Activated T-helper 1 cell treated with anti-CD3 and anti-CD28 coated beads, Interleukin-12 subunit alpha, Interleukin-12 subunit beta, Interleukin-2, Interleukin-4 antibody, amounts not matched to agents 30 ng/mL and 10 ng/mL and 1 ng/mL, durations not matched to agents 14 hours and 24 hours and 36 hours (primary cell): ENCODE data around the gene STOML1. TPM values are rescaled to one million over a fixed set of nuclear protein-coding genes. Genes with fewer than 3 reads are reported as not detected.
"Not testable (repeated sequence)": the region's sequence is repeated elsewhere in the genome, so short reads cannot be mapped to it uniquely, and the experiment has no call there.

Experiments used
- DNase-seq: peaks from one replicate; pipeline ENCODE4 v3.0.0; 2021; ENCODE audit warnings: low spot score
- H3K27ac Mint-ChIP-seq: one replicate; pipeline ENCODE4 v1.8.0; 2021; ENCODE audit warnings: mild to moderate bottlenecking, mixed read lengths
- H3K27me3 Mint-ChIP-seq: one replicate; pipeline ENCODE4 v1.8.0; 2022; ENCODE audit warnings: mild to moderate bottlenecking, moderate library complexity, mixed read lengths; ENCODE audit not compliant: insufficient read depth
- H3K36me3 Mint-ChIP-seq: one replicate; pipeline ENCODE4 v1.8.0; 2021; ENCODE audit warnings: low read depth, mixed read lengths
- H3K4me1 Mint-ChIP-seq: one replicate; pipeline ENCODE4 v1.8.0; 2021; ENCODE audit warnings: low read depth, mixed read lengths
- H3K4me3 Mint-ChIP-seq: one replicate; pipeline ENCODE4 v1.8.0; 2021; ENCODE audit warnings: mild to moderate bottlenecking, moderate library complexity, mixed read lengths
- H3K9me3 Mint-ChIP-seq: one replicate; pipeline ENCODE4 v1.8.0; 2021; ENCODE audit warnings: mixed read lengths
- intact Hi-C: fragments of 100-400 bp; cut with micrococcal nuclease; formaldehyde crosslinking; loops from one replicate; pipeline ENCODE4 v1.15.1; 2024
- total RNA-seq: library from RNA; stranded (reverse); gene quantifications from 2 replicates; pipeline ENCODE4 v1.2.3, GENCODE V29; 2022

The STOML1 gene
- total RNA-seq, 1 donor from 2014 or later, result 10.6 TPM

DNA sequence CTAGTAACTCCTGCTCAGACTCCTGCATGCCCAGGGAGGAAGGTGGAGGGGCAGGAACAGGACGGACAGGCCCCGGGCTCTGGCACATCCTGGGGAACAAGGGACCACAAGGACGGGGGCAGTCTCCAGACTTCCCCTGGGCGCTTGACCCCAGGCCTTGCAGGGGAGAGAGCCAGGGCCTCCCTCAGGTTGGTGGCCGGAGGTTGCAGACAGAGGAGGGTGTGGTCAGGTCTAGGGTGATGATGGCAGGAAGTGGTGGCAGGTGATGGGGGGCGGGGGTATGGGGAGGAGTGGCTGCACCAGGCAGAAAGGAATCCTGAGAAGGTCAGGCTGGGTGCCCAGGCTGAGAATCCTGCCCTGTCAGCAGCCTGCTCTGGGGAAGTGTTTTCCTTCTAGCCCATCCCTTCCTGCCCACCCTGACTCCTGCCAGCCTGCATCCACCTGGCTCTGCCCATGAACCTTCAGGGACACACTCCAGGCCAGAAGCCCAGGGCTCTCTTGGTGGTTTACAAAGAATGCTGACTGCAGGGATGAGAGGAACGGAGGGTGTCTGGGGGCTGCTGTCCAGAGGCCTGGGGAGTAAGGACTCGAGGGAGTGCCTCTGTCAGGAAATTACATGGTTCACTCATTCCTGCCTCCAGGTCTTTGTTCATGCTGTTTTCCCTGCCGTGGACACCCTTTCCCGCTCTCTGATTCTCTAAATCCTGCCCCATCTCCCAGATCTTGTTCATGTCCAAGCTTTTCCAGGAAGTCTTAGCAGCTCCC, 50.0 kb downstream of the STOML1 start:
- peaks cover 11% of the 10 kb centered on the region for H3K4me1 Mint-ChIP-seq
- H3K9me3 Mint-ChIP-seq, result no peaks in the 10 kb centered on the region
- no peak overlapping the region for H3K4me3 Mint-ChIP-seq
- peaks cover 2% of the 10 kb centered on the region for H3K36me3 Mint-ChIP-seq
- H3K27me3 Mint-ChIP-seq, result peaks cover 5% of the 10 kb centered on the region
- no peak overlapping the region for H3K27ac Mint-ChIP-seq
- intact Hi-C loops, result no loop called here
- no peak for DNase-seq

- no peaks in the 10 kb centered on the region for H3K9me3 Mint-ChIP-seq
- H3K4me1 Mint-ChIP-seq, result peaks cover 11% of the 10 kb centered on the region
- H3K4me3 Mint-ChIP-seq, result no peak overlapping the region
- no peak for DNase-seq
- peaks cover 2% of the 10 kb centered on the region for H3K36me3 Mint-ChIP-seq
- H3K27me3 Mint-ChIP-seq, result peaks cover 5% of the 10 kb centered on the region
- intact Hi-C loops, result no loop called here
- H3K27ac Mint-ChIP-seq, result no peak overlapping the region
Measured at GRCh38 chr15:73941449-73941848, 50.6 kb downstream of the STOML1 start.

DNA sequence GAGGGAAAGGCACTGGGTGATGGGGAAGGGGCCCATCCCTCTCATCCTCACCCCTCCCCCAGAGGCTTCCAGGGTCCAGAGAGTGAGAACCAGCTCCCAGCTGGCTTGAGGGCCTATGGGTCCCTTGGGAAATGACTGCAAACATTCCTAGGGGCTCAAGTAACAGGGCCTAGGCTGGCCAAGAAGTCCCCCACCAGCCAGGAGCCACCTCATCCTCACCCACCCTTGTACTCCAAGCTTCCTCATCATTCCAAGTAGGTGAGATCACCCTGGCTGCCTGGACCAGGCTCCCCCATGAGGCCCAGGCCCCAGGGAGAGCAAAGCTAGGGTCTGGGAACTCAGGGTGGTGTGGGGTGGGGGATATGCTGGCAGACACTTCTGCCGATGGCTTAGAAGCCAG, 51.1 kb downstream of the STOML1 start:
- H3K4me1 Mint-ChIP-seq, result peaks cover 11% of the 10 kb centered on the region
- H3K27ac Mint-ChIP-seq, result no peak overlapping the region
- no peak overlapping the region for H3K4me3 Mint-ChIP-seq
- H3K36me3 Mint-ChIP-seq, result peaks cover 2% of the 10 kb centered on the region
- intact Hi-C loops, result no loop called here
- H3K9me3 Mint-ChIP-seq, result no peaks in the 10 kb centered on the region
- H3K27me3 Mint-ChIP-seq, result peaks cover 5% of the 10 kb centered on the region
- no peak for DNase-seq

GRCh38 chr15:73940061-73940981, 51.8 kb downstream of the STOML1 start:
- H3K4me1 Mint-ChIP-seq, result peaks cover 11% of the 10 kb centered on the region
- H3K4me3 Mint-ChIP-seq, result no peak overlapping the region
- no peak for DNase-seq
- H3K9me3 Mint-ChIP-seq, result no peaks in the 10 kb centered on the region
- intact Hi-C loops, result no loop called here
- peaks cover 3% of the 10 kb centered on the region for H3K27me3 Mint-ChIP-seq
- H3K27ac Mint-ChIP-seq, result no peak overlapping the region
- peaks cover 2% of the 10 kb centered on the region for H3K36me3 Mint-ChIP-seq

GRCh38 chr15:73939138-73939537, 53.0 kb downstream of the STOML1 start:
- Mint-ChIP-seq H3K9me3 (no peaks in the 10 kb centered on the region), H3K27ac (no peak overlapping the region), H3K4me1 (peaks cover 11% of the 10 kb centered on the region), H3K4me3 (no peak overlapping the region), H3K27me3 (peaks cover 3% of the 10 kb centered on the region), H3K36me3 (no peaks in the 10 kb centered on the region)
- DNase-seq, result no peak
- intact Hi-C loops, result no loop called here

GRCh38 chr15:73938516-73938915, 53.6 kb downstream of the STOML1 start:
- H3K27ac Mint-ChIP-seq, H3K27me3 Mint-ChIP-seq, H3K36me3 Mint-ChIP-seq, intact Hi-C loops, H3K4me3 Mint-ChIP-seq, DNase-seq, H3K9me3 Mint-ChIP-seq: not testable (repeated sequence)
- H3K4me1 Mint-ChIP-seq, result peaks cover 11% of the 10 kb centered on the region

- no peaks in the 10 kb centered on the region for H3K9me3 Mint-ChIP-seq
- H3K27ac Mint-ChIP-seq, result no peak overlapping the region
- peaks cover 1% of the 10 kb centered on the region for H3K27me3 Mint-ChIP-seq
- DNase-seq, result no peak
- intact Hi-C loops, result no loop called here
- no peak overlapping the region for H3K4me3 Mint-ChIP-seq
- H3K36me3 Mint-ChIP-seq, result no peaks in the 10 kb centered on the region
- H3K4me1 Mint-ChIP-seq, result peaks cover 11% of the 10 kb centered on the region
Measured at GRCh38 chr15:73937726-73938125, 54.4 kb downstream of the STOML1 start.

- Mint-ChIP-seq H3K9me3 (no peaks in the 10 kb centered on the region), H3K36me3 (no peaks in the 10 kb centered on the region), H3K4me1 (peaks cover 7% of the 10 kb centered on the region), H3K27me3 (peaks cover 3% of the 10 kb centered on the region), H3K4me3 (no peak overlapping the region), H3K27ac (no peak overlapping the region)
- intact Hi-C loops, result no loop called here
- DNase-seq, result no peak
Measured at GRCh38 chr15:73937296-73937695, 54.8 kb downstream of the STOML1 start.

DNA sequence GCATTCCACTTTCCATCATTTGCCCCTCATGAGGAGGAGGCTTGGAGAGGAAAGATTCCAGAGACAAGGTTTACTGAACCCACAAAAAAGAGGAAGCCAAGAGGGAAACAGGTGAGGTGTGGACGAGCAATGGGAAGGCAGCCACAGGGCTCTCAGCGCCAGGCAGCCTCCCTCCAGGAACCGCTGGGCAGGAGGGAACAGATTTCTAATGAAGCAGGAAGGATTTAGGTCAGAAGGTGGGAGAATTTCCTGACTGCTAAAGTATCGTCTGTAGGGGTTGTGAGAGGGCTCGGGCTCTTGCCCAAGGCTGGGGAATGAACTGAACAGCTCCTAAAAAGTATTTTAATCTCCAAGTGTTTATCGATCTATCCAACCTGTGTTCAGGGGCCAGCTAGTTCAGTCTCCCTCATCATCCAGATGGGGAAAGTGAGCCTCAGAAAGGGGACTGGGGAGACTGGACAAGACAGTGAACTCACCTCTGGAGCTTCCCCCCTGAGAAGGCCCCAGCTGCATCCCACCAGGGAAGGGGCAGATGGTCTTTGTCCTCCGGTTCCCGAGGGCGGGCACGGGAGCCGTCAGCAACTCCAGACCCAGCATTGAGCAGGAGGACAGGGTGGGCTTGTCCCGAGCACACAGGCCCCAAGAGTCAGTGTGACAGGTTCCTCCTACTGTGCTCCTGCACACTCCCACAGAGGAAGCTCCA, 55.4 kb downstream of the STOML1 start:
- H3K27ac Mint-ChIP-seq, result no peak overlapping the region
- DNase-seq, result no peak
- peaks cover 2% of the 10 kb centered on the region for H3K27me3 Mint-ChIP-seq
- H3K36me3 Mint-ChIP-seq, result no peaks in the 10 kb centered on the region
- peaks cover under 1% of the 10 kb centered on the region for H3K4me1 Mint-ChIP-seq
- H3K9me3 Mint-ChIP-seq, result no peaks in the 10 kb centered on the region
- intact Hi-C loops, result no loop called here
- no peak overlapping the region for H3K4me3 Mint-ChIP-seq

- peaks cover 2% of the 10 kb centered on the region for H3K27me3 Mint-ChIP-seq
Measured at GRCh38 chr15:73936181-73936580, 55.9 kb downstream of the STOML1 start.

DNA sequence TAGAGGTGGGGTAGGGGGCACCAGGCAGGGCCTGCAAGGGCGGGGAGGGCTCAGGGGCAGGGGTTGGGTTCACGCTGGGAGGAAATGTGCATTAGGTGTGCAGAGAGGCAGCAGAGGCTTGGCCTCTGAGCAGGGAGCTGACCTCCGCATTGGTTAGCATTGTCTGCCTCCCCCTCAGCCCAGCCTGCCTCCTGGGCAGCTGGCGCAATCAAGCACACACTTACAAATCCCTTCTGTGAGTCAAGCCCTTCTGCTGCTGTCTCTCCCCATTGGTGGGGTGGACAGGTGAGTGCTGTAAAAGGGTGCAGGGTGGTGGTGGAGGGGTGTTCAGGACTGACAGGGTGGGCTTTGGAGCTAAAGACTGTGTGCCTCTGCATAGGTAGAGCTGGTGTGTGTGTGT, 56.5 kb downstream of the STOML1 start:
- Mint-ChIP-seq H3K36me3 (no peaks in the 10 kb centered on the region), H3K9me3 (no peaks in the 10 kb centered on the region), H3K4me3 (no peak overlapping the region), H3K4me1 (no peaks in the 10 kb centered on the region), H3K27me3 (peaks cover 2% of the 10 kb centered on the region), H3K27ac (no peak overlapping the region)
- no peak for DNase-seq
- intact Hi-C loops, result no loop called here

More at GRCh38 chr15:73936181-73936580, 55.9 kb downstream of the STOML1 start:
- no peaks in the 10 kb centered on the region for H3K36me3 Mint-ChIP-seq
- no peaks in the 10 kb centered on the region for H3K4me1 Mint-ChIP-seq
- H3K27ac Mint-ChIP-seq, result no peak overlapping the region
- DNase-seq, result no peak
- no peak overlapping the region for H3K4me3 Mint-ChIP-seq
- intact Hi-C loops, result no loop called here
- H3K9me3 Mint-ChIP-seq, result no peaks in the 10 kb centered on the region

DNA sequence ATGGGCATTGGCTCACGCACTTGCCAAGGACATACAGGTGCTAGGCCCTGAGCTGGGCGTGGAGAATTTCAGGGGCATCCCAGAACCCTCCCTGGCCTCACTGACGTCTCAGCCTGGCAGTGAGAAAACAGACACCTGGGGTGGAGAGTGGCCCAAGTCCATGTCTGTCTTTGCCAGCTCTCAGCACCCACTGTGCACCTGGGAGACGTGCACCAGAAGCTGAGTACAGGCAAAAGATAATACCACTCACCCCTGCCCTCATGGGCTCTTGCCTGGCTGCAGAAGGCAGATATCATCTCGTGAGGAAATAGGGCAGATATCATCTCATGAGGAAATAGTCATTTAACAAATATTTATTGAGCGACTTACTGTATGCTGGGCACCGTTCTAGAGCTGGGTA, 57.8 kb downstream of the STOML1 start:
- no peak overlapping the region for H3K27ac Mint-ChIP-seq
- peaks cover under 1% of the 10 kb centered on the region for H3K4me1 Mint-ChIP-seq
- H3K36me3 Mint-ChIP-seq, result no peaks in the 10 kb centered on the region
- intact Hi-C loops, result no loop called here
- no peak overlapping the region for H3K4me3 Mint-ChIP-seq
- no peaks in the 10 kb centered on the region for H3K9me3 Mint-ChIP-seq
- no peak for DNase-seq
- H3K27me3 Mint-ChIP-seq, result peaks cover 2% of the 10 kb centered on the region
